Peyer's patch (tissue), 4 donors: ENCODE measurements around the gene RAB11FIP2.

Source experiments
- POLR2A ChIP-seq, 2 donors: fragments of 450-650 bp; IDR thresholded peaks; one replicate each; pipeline ENCODE4 v1.5.1; 2017; ENCODE audit warnings: antibody characterized with exemption in 2 of 2, mild to moderate bottlenecking in 2 of 2, moderate library complexity in 2 of 2
- TF ChIP-seq, protein P1 (sequence below), 6 experiments: fragments of 450-650 bp in 4 of 6; fragments of 200-600 bp in 2 of 6; sonication (generic) in 1 of 6; IDR thresholded peaks; one replicate each; pipeline ENCODE4 v1.5.1; 2017 to 2019; ENCODE audit warnings: antibody characterized with exemption in 6 of 6, mild to moderate bottlenecking in 3 of 6, moderate library complexity in 1 of 6

DNA sequence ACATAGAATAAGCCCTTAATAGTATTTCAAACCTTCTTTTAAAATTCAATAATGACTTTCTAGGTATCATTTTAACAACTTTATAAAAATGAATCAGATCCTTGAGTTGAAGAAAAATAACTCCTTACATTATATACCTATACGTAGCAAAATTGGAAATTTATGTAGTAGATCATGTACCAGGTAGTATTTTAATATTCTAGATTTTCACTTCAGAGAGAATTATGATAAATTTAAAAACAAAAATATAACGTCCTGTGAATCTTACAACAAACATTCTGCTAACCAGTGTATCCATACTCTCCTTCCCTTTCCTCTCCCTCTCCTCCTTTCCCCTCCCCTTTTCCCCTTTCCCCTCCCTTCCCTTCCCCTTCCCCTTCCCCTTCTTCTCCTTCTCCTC is 6.1 kb upstream of the RAB11FIP2 start:
- TF ChIP-seq POLR2A (IDR thresholded peaks at IDR 0.05), result no peak
- TF ChIP-seq, protein P1, sequence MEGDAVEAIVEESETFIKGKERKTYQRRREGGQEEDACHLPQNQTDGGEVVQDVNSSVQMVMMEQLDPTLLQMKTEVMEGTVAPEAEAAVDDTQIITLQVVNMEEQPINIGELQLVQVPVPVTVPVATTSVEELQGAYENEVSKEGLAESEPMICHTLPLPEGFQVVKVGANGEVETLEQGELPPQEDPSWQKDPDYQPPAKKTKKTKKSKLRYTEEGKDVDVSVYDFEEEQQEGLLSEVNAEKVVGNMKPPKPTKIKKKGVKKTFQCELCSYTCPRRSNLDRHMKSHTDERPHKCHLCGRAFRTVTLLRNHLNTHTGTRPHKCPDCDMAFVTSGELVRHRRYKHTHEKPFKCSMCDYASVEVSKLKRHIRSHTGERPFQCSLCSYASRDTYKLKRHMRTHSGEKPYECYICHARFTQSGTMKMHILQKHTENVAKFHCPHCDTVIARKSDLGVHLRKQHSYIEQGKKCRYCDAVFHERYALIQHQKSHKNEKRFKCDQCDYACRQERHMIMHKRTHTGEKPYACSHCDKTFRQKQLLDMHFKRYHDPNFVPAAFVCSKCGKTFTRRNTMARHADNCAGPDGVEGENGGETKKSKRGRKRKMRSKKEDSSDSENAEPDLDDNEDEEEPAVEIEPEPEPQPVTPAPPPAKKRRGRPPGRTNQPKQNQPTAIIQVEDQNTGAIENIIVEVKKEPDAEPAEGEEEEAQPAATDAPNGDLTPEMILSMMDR (IDR thresholded peaks at IDR 0.05), result no peak
